GM13977 (cell line): ENCODE data around the gene SHB.
A peak's percentile ranks its signal among the peaks of the same experiment; 100 is the strongest.

Source experiments
- DNase-seq: peaks from one replicate; pipeline ENCODE4 v3.0.0; 2012; ENCODE audit warnings: low spot score
- CTCF ChIP-seq: IDR thresholded peaks from 2 replicates; pipeline ENCODE4 v1.5.1; 2012; ENCODE audit warnings: mild to moderate bottlenecking, control low read depth; ENCODE audit not compliant: insufficient read depth; ENCODE audit errors: extremely low read depth, missing control alignments
- in situ Hi-C: fragments of 300-500 bp; cut with MboI; formaldehyde crosslinking; loops from one replicate; pipeline ENCODE4 v1.12.0; 2022; ENCODE audit warnings: low sequenced_read_pairs, low pct_unique_long_range_greater_than_20kb, mixed read lengths, inconsistent platforms; ENCODE audit not compliant: unreplicated experiment

Gene SHB

GRCh38 chr9:37944671-37945481 lies 124.2 kb downstream of the SHB start:
- in situ Hi-C loops: no loop called here
- TF ChIP-seq CTCF: no peak
- DNase-seq: no peak

- DNase-seq: no peak
- in situ Hi-C loops: no loop called here
- no peak for TF ChIP-seq CTCF
Observed at GRCh38 chr9:37944266-37944650, 124.8 kb downstream of the SHB start.

- TF ChIP-seq CTCF: no peak
- no peak for DNase-seq
- in situ Hi-C loops: no loop called here
Observed at GRCh38 chr9:37943345-37944265, 125.4 kb downstream of the SHB start.

GRCh38 chr9:37942621-37943344 lies 126.2 kb downstream of the SHB start:
- no peak for TF ChIP-seq CTCF
- in situ Hi-C loops: no loop called here
- DNase-seq: no peak

- in situ Hi-C loops: no loop called here
Observed at GRCh38 chr9:37941253-37941652, 127.8 kb downstream of the SHB start.

More at GRCh38 chr9:37941253-37941652, 127.8 kb downstream of the SHB start:
- DNase-seq: no peak
- TF ChIP-seq CTCF: peak; percentile 23
